ENCODE results near the gene CHADL.

The CHADL gene

DNA sequence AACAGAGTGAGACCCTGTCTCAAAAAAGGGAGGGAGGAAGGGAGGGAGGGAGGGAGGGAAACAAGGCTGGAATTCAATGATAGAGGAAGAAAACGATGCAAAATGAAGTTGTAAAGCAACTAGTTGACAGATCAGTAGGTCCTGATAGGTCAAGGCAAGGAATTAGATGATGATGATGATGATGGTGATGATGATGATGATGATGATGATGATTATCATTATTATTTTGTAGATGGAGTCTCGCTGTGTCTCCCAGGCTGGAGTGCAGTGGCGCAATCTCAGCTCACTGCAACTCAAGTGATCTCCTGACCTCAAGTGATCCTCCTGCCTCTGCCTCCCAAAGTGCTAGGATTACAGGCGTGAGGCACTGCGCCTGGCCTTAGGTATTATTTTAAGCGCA is 46.9 kb downstream of the CHADL start:
- H3F3A ChIP-seq (ENCODE audit: low read depth), result no peaks in the 10 kb centered on the region
- TF ChIP-seq, protein P1, sequence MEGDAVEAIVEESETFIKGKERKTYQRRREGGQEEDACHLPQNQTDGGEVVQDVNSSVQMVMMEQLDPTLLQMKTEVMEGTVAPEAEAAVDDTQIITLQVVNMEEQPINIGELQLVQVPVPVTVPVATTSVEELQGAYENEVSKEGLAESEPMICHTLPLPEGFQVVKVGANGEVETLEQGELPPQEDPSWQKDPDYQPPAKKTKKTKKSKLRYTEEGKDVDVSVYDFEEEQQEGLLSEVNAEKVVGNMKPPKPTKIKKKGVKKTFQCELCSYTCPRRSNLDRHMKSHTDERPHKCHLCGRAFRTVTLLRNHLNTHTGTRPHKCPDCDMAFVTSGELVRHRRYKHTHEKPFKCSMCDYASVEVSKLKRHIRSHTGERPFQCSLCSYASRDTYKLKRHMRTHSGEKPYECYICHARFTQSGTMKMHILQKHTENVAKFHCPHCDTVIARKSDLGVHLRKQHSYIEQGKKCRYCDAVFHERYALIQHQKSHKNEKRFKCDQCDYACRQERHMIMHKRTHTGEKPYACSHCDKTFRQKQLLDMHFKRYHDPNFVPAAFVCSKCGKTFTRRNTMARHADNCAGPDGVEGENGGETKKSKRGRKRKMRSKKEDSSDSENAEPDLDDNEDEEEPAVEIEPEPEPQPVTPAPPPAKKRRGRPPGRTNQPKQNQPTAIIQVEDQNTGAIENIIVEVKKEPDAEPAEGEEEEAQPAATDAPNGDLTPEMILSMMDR (conservative IDR thresholded peaks at IDR 0.05; ENCODE audit: low read length), result no peak
- TF ChIP-seq EZH2phosphoT487 (IDR thresholded peaks at IDR 0.05; ENCODE audit: borderline replicate concordance), result no peak
- no peak overlapping the region for H3K4me2 ChIP-seq (ENCODE audit: low read depth, low read length, poor library complexity, severe bottlenecking)
- no peaks in the 10 kb centered on the region for H3K36me3 ChIP-seq (ENCODE audit: insufficient read depth, low read length)
- H3K4me3 ChIP-seq (ENCODE audit: low read length, poor library complexity, severe bottlenecking), result no peak overlapping the region
- no peaks in the 10 kb centered on the region for H3K27me3 ChIP-seq (ENCODE audit: insufficient read depth, low read length, poor library complexity, severe bottlenecking)
- no peaks in the 10 kb centered on the region for H3K79me2 ChIP-seq (ENCODE audit: insufficient read depth, low read length)
- no peaks in the 10 kb centered on the region for H3K9me2 ChIP-seq (replicated peaks; ENCODE audit: low read depth, low read length)
- H2AFZ ChIP-seq (ENCODE audit: low read length), result no peak overlapping the region
- no peaks in the 10 kb centered on the region for H4K20me1 ChIP-seq (ENCODE audit: insufficient read depth, low read length, poor library complexity, severe bottlenecking)
- no peak overlapping the region for H3K9ac ChIP-seq (ENCODE audit: low read depth, low read length, poor library complexity, severe bottlenecking)
- no peaks in the 10 kb centered on the region for H3K9me3 ChIP-seq (ENCODE audit: insufficient read depth, low read depth, low read length)
- peaks cover 7% of the 10 kb centered on the region for H3K4me1 ChIP-seq (ENCODE audit: insufficient read depth, low read length, poor library complexity, severe bottlenecking)

DNA sequence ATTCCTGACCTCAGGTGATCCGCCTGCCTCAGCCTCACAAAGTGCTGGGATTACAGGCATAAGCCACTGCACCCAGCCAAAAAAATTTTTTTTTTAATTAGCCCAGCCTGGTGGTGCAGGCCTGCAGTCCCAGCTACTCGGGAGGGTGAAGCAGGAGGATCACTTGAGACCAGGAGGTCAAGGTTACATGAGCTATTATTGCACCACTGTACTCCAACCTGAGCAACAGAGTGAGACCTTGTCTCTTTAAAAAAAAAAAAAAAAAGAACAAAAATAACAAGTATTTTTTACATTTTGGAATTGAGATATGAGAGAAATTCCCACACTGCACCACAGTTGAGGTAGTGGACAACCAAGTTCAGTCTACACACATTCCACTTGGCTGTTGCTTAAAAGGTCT is 49.3 kb downstream of the CHADL start:
- H3K4me3 ChIP-seq (ENCODE audit: low read length, poor library complexity, severe bottlenecking), result no peak overlapping the region
- no peaks in the 10 kb centered on the region for H3K9me2 ChIP-seq (replicated peaks; ENCODE audit: low read depth, low read length)
- no peaks in the 10 kb centered on the region for H4K20me1 ChIP-seq (ENCODE audit: insufficient read depth, low read length, poor library complexity, severe bottlenecking)
- H3K9me3 ChIP-seq (ENCODE audit: insufficient read depth, low read depth, low read length), result no peaks in the 10 kb centered on the region
- no peaks in the 10 kb centered on the region for H3K79me2 ChIP-seq (ENCODE audit: insufficient read depth, low read length)
- no peak overlapping the region for H2AFZ ChIP-seq (ENCODE audit: low read length)
- H3F3A ChIP-seq (ENCODE audit: low read depth), result no peaks in the 10 kb centered on the region
- no peak overlapping the region for H3K9ac ChIP-seq (ENCODE audit: low read depth, low read length, poor library complexity, severe bottlenecking)
- TF ChIP-seq, protein P1 (conservative IDR thresholded peaks at IDR 0.05; ENCODE audit: low read length), result no peak
- TF ChIP-seq EZH2phosphoT487 (IDR thresholded peaks at IDR 0.05; ENCODE audit: borderline replicate concordance), result no peak
- no peaks in the 10 kb centered on the region for H3K36me3 ChIP-seq (ENCODE audit: insufficient read depth, low read length)
- H3K27me3 ChIP-seq (ENCODE audit: insufficient read depth, low read length, poor library complexity, severe bottlenecking), result no peaks in the 10 kb centered on the region
- H3K4me1 ChIP-seq (ENCODE audit: insufficient read depth, low read length, poor library complexity, severe bottlenecking), result no peaks in the 10 kb centered on the region
- H3K4me2 ChIP-seq (ENCODE audit: low read depth, low read length, poor library complexity, severe bottlenecking), result no peak overlapping the region

DNA sequence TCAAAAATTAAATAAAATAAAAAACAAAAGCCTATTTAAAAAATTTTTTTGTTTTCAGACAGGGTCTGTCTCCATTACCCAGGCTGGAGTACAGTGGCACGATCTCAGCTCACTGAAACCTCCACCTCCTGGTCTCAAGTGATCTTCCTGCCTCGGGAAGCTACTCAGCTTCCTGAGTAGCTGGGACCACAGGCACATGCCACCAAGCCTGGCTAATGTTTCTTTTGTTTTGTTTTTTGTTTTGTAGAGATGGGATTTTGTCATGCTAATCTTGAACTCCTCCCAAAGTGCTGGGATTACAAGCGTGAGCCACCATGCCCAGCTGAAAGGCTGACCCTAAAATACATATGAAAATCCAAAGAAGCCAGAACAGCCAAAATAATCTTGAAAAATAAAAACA is 56.1 kb downstream of the CHADL start:
- no peaks in the 10 kb centered on the region for H3K79me2 ChIP-seq (ENCODE audit: insufficient read depth, low read length)
- no peak overlapping the region for H3K4me2 ChIP-seq (ENCODE audit: low read depth, low read length, poor library complexity, severe bottlenecking)
- H3K4me1 ChIP-seq (ENCODE audit: insufficient read depth, low read length, poor library complexity, severe bottlenecking), result no peaks in the 10 kb centered on the region
- H3K27me3 ChIP-seq (ENCODE audit: insufficient read depth, low read length, poor library complexity, severe bottlenecking), result no peaks in the 10 kb centered on the region
- TF ChIP-seq EZH2phosphoT487 (IDR thresholded peaks at IDR 0.05; ENCODE audit: borderline replicate concordance), result no peak
- TF ChIP-seq, protein P1 (conservative IDR thresholded peaks at IDR 0.05; ENCODE audit: low read length), result no peak
- no peak overlapping the region for H3K9ac ChIP-seq (ENCODE audit: low read depth, low read length, poor library complexity, severe bottlenecking)
- H3F3A ChIP-seq (ENCODE audit: low read depth), result no peaks in the 10 kb centered on the region
- H3K4me3 ChIP-seq (ENCODE audit: low read length, poor library complexity, severe bottlenecking), result no peak overlapping the region
- H2AFZ ChIP-seq (ENCODE audit: low read length), result no peak overlapping the region
- no peaks in the 10 kb centered on the region for H4K20me1 ChIP-seq (ENCODE audit: insufficient read depth, low read length, poor library complexity, severe bottlenecking)
- H3K9me2 ChIP-seq (replicated peaks; ENCODE audit: low read depth, low read length), result no peaks in the 10 kb centered on the region
- peaks cover 10% of the 10 kb centered on the region; the same call in 1 of the 2 replicates for H3K36me3 ChIP-seq (ENCODE audit: insufficient read depth, low read length)
- no peaks in the 10 kb centered on the region for H3K9me3 ChIP-seq (ENCODE audit: insufficient read depth, low read depth, low read length)
